Measurements from ENCODE around the gene SH3BP2.

Gene SH3BP2

GRCh38 chr4:2875556-2875955 lies 82.7 kb downstream of the SH3BP2 start:
- H3K4me3 ChIP-seq (ENCODE audit: low read depth, low read length): no peak overlapping the region
- no peak for DNase-seq (ENCODE audit: low read depth)
- TF ChIP-seq, protein P1, sequence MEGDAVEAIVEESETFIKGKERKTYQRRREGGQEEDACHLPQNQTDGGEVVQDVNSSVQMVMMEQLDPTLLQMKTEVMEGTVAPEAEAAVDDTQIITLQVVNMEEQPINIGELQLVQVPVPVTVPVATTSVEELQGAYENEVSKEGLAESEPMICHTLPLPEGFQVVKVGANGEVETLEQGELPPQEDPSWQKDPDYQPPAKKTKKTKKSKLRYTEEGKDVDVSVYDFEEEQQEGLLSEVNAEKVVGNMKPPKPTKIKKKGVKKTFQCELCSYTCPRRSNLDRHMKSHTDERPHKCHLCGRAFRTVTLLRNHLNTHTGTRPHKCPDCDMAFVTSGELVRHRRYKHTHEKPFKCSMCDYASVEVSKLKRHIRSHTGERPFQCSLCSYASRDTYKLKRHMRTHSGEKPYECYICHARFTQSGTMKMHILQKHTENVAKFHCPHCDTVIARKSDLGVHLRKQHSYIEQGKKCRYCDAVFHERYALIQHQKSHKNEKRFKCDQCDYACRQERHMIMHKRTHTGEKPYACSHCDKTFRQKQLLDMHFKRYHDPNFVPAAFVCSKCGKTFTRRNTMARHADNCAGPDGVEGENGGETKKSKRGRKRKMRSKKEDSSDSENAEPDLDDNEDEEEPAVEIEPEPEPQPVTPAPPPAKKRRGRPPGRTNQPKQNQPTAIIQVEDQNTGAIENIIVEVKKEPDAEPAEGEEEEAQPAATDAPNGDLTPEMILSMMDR (IDR thresholded peaks at IDR 0.05; ENCODE audit: insufficient read depth, low read depth, low read length, missing control alignments): no peak

DNA sequence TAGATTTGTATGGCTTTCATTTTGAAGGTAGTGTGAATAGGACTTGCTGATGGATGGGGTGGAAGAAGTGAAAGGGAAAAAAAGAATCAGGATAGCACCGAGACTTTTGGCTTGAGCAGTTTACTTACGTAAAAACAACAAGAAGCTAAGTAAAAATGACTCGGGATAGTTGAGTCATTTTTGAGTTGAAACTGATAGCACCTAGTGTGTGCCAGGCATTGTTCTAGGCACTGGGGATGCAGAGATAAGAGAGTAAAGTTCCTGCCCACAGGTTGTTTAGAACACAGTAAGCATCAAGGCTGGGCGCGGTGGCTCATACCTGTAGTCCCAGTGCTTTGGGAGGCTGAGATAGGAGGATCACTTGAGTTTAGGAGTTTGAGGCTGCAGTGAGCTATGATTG lies 85.5 kb downstream of the SH3BP2 start:
- DNase-seq (ENCODE audit: low read depth): no peak
- no peak overlapping the region for H3K4me3 ChIP-seq (ENCODE audit: low read depth, low read length)
- TF ChIP-seq, protein P1 (IDR thresholded peaks at IDR 0.05; ENCODE audit: insufficient read depth, low read depth, low read length, missing control alignments): no peak

GRCh38 chr4:2879026-2879425 lies 86.1 kb downstream of the SH3BP2 start:
- no peak for DNase-seq (ENCODE audit: low read depth)
- TF ChIP-seq, protein P1 (IDR thresholded peaks at IDR 0.05; ENCODE audit: insufficient read depth, low read depth, low read length, missing control alignments): no peak
- H3K4me3 ChIP-seq (ENCODE audit: low read depth, low read length): no peak overlapping the region

- TF ChIP-seq, protein P1 (IDR thresholded peaks at IDR 0.05; ENCODE audit: insufficient read depth, low read depth, low read length, missing control alignments): no peak
Measured at GRCh38 chr4:2881431-2881830, 88.5 kb downstream of the SH3BP2 start.

GRCh38 chr4:2882341-2882740 lies 89.5 kb downstream of the SH3BP2 start:
- H3K4me3 ChIP-seq (ENCODE audit: low read depth, low read length): no peak overlapping the region
- no peak for DNase-seq (ENCODE audit: low read depth)
- TF ChIP-seq, protein P1 (IDR thresholded peaks at IDR 0.05; ENCODE audit: insufficient read depth, low read depth, low read length, missing control alignments): no peak

More at GRCh38 chr4:2881431-2881830, 88.5 kb downstream of the SH3BP2 start:
- H3K4me3 ChIP-seq (ENCODE audit: low read depth, low read length): no peak overlapping the region
- no peak for DNase-seq (ENCODE audit: low read depth)

- no peak overlapping the region for H3K4me3 ChIP-seq (ENCODE audit: low read depth, low read length)
- TF ChIP-seq, protein P1 (IDR thresholded peaks at IDR 0.05; ENCODE audit: insufficient read depth, low read depth, low read length, missing control alignments): no peak
- DNase-seq (ENCODE audit: low read depth): no peak
Measured at GRCh38 chr4:2886161-2886560, 93.3 kb downstream of the SH3BP2 start.

DNA sequence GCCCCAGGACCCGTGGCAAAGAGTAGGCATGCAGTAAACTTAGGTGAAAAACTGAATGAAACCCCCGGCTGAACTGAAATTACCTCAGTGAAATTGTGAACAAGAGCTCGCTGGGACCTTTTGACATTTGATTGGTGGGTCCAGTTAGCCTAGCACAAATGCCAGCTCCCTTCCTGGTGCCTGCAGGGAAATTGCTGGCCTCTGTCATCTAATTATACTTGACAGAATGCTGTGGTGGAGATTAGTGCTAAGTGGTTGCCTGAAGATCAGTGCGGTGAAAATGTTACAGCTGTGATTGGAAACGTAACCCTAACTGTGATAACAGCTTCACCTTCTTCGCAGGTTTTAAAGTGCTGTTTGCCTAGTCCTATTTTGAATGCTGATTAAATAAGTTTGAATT lies 93.7 kb downstream of the SH3BP2 start:
- no peak for DNase-seq (ENCODE audit: low read depth)
- TF ChIP-seq, protein P1 (IDR thresholded peaks at IDR 0.05; ENCODE audit: insufficient read depth, low read depth, low read length, missing control alignments): no peak
- no peak overlapping the region for H3K4me3 ChIP-seq (ENCODE audit: low read depth, low read length)
